ENCODE measurements around the gene NOP56. TPM values are rescaled to one million over a fixed set of nuclear protein-coding genes. Genes with fewer than 3 reads are reported as not detected.

NOP56 gene
- total RNA-seq, 2 donors from 2014 or later, result 386 to 432 TPM

GRCh38 chr20:2633381-2633780 lies 19.1 kb upstream of the NOP56 start:
- H3K27me3 ChIP-seq (ENCODE audit: control insufficient read depth, insufficient read depth, low read length, poor library complexity, severe bottlenecking), result peaks cover 30% of the 10 kb centered on the region
- no peak overlapping the region for H3K4me3 ChIP-seq (ENCODE audit: low read length)
- Mint-ChIP-seq H3K9me3 (no peaks in the 10 kb centered on the region), H3K27ac (no peak overlapping the region), H3K27me3 (ENCODE audit: insufficient read depth) (peaks cover 48% of the 10 kb centered on the region), H3K4me1 (peaks cover 7% of the 10 kb centered on the region), H3K4me3 (no peak overlapping the region), H3K36me3 (ENCODE audit: low read depth) (no peaks in the 10 kb centered on the region)
- no peak for DNase-seq
- no peak overlapping the region for H3K9ac ChIP-seq (ENCODE audit: extremely low read depth, low read length, poor library complexity, severe bottlenecking)
- H3K9me3 ChIP-seq (ENCODE audit: control insufficient read depth, low read length), result no peaks in the 10 kb centered on the region
- TF ChIP-seq CTCF (conservative IDR thresholded peaks at IDR 0.05), result no peak
- WGBS, 2 experiments (ENCODE audit: insufficient coverage in 1 of 2, insufficient read length in 1 of 2), result 31 to 42% methylated on average over 1 of the region's 1 CpG
- peaks cover 3% of the 10 kb centered on the region for H3K4me1 ChIP-seq (ENCODE audit: control insufficient read depth, insufficient read depth, low read length)
- no peak overlapping the region for H3K27ac ChIP-seq (ENCODE audit: low read depth, low read length)
- H3K36me3 ChIP-seq (ENCODE audit: control insufficient read depth, insufficient read depth, low read length), result no peaks in the 10 kb centered on the region

GRCh38 chr20:2637246-2637645 lies 15.2 kb upstream of the NOP56 start:
- Mint-ChIP-seq H3K4me3 (no peak overlapping the region), H3K36me3 (ENCODE audit: low read depth) (no peaks in the 10 kb centered on the region), H3K4me1 (peaks cover 7% of the 10 kb centered on the region), H3K9me3 (no peaks in the 10 kb centered on the region), H3K27me3 (ENCODE audit: insufficient read depth) (peaks cover 52% of the 10 kb centered on the region), H3K27ac (no peak overlapping the region)
- Histone ChIP-seq H3K4me1 (ENCODE audit: control insufficient read depth, insufficient read depth, low read length) (peaks cover 3% of the 10 kb centered on the region), H3K36me3 (ENCODE audit: control insufficient read depth, insufficient read depth, low read length) (no peaks in the 10 kb centered on the region), H3K27me3 (ENCODE audit: control insufficient read depth, insufficient read depth, low read length, poor library complexity, severe bottlenecking) (peaks cover 26% of the 10 kb centered on the region), H3K4me3 (ENCODE audit: low read length) (no peak overlapping the region), H3K27ac (ENCODE audit: low read depth, low read length) (no peak overlapping the region), H3K9ac (ENCODE audit: extremely low read depth, low read length, poor library complexity, severe bottlenecking) (no peak overlapping the region), H3K9me3 (ENCODE audit: control insufficient read depth, low read length) (no peaks in the 10 kb centered on the region)
- TF ChIP-seq CTCF (conservative IDR thresholded peaks at IDR 0.05), result no peak
- WGBS, 2 experiments (ENCODE audit: insufficient coverage in 1 of 2, insufficient read length in 1 of 2), result 80 to 83% methylated on average over 5 to 6 of the region's 6 CpGs
- no peak for DNase-seq

GRCh38 chr20:2640260-2640659 lies 12.2 kb upstream of the NOP56 start:
- H3K4me1 ChIP-seq (ENCODE audit: control insufficient read depth, insufficient read depth, low read length), result no peaks in the 10 kb centered on the region
- H3K36me3 ChIP-seq (ENCODE audit: control insufficient read depth, insufficient read depth, low read length), result no peaks in the 10 kb centered on the region
- DNase-seq, result peak; percentile 13
- peaks cover 11% of the 10 kb centered on the region for H3K27me3 ChIP-seq (ENCODE audit: control insufficient read depth, insufficient read depth, low read length, poor library complexity, severe bottlenecking)
- Mint-ChIP-seq H3K27ac (no peak overlapping the region), H3K4me3 (no peak overlapping the region), H3K36me3 (ENCODE audit: low read depth) (no peaks in the 10 kb centered on the region), H3K27me3 (ENCODE audit: insufficient read depth) (peaks cover 30% of the 10 kb centered on the region), H3K9me3 (no peaks in the 10 kb centered on the region), H3K4me1 (no peaks in the 10 kb centered on the region)
- no peak overlapping the region for H3K9ac ChIP-seq (ENCODE audit: extremely low read depth, low read length, poor library complexity, severe bottlenecking)
- no peak for TF ChIP-seq CTCF (conservative IDR thresholded peaks at IDR 0.05)
- WGBS, 2 experiments (ENCODE audit: insufficient coverage in 1 of 2, insufficient read length in 1 of 2), result no CpG with 5 or more reads among the region's 1 CpG
- H3K9me3 ChIP-seq (ENCODE audit: control insufficient read depth, low read length), result no peaks in the 10 kb centered on the region
- no peak overlapping the region for H3K4me3 ChIP-seq (ENCODE audit: low read length)
- no peak overlapping the region for H3K27ac ChIP-seq (ENCODE audit: low read depth, low read length)
